DND-41 (cell line): Measurements from ENCODE around the gene TBCD.

Experiments
- ATAC-seq: fragments of 200-7000 bp; cut with Tn5 transposase; 3 replicates; pipeline ENCODE4 v1.9.1; 2021; ENCODE audit warnings: low read depth; ENCODE audit not compliant: insufficient read depth
- DNase-seq: peaks from one replicate; pipeline ENCODE4 v3.0.0-alpha.2; 2020
- H2AFZ ChIP-seq: 2 replicates; pipeline ENCODE4 v1.6.0; 2012; ENCODE audit warnings: low read depth, low read length
- H3K27ac ChIP-seq: 2 replicates; pipeline ENCODE4 v1.5.1; 2012; ENCODE audit warnings: low read length, inconsistent platforms
- H3K27me3 ChIP-seq: fragments of 200-600 bp; sonication (generic); 2 replicates; pipeline ENCODE4 v1.6.0; 2012; ENCODE audit warnings: low read length, mild to moderate bottlenecking, inconsistent platforms; ENCODE audit not compliant: insufficient read depth, poor library complexity
- H3K36me3 ChIP-seq: 2 replicates; pipeline ENCODE4 v1.5.1; 2012; ENCODE audit warnings: low read length, inconsistent platforms; ENCODE audit not compliant: insufficient read depth
- H3K4me1 ChIP-seq: 2 replicates; pipeline ENCODE4 v1.5.1; 2012; ENCODE audit warnings: mild to moderate bottlenecking, low read length; ENCODE audit not compliant: insufficient read depth
- H3K4me2 ChIP-seq: 2 replicates; pipeline ENCODE4 v1.6.0; 2012; ENCODE audit warnings: mild to moderate bottlenecking, moderate library complexity, low read length, inconsistent platforms; ENCODE audit not compliant: insufficient read depth
- H3K4me3 ChIP-seq, 2 experiments: fragments of 200-600 bp in 1 of 2; shearing (Covaris generic) in 1 of 2; 2 replicates each; pipeline ENCODE4 v1.5.1; 2012 to 2016; ENCODE audit warnings: inconsistent platforms in 2 of 2, low read length in 2 of 2, mild to moderate bottlenecking in 2 of 2, low read depth in 1 of 2, moderate library complexity in 1 of 2
- H3K79me2 ChIP-seq: 2 replicates; pipeline ENCODE4 v1.6.0; 2012; ENCODE audit warnings: low read length, inconsistent platforms; ENCODE audit not compliant: insufficient read depth
- H3K9ac ChIP-seq: 2 replicates; pipeline ENCODE4 v1.6.0; 2012; ENCODE audit warnings: low read depth, mild to moderate bottlenecking, inconsistent platforms, low read length, moderate library complexity
- H3K9me3 ChIP-seq: 2 replicates; pipeline ENCODE4 v1.5.1; 2012; ENCODE audit warnings: low read length, moderate library complexity, mild to moderate bottlenecking, inconsistent platforms; ENCODE audit not compliant: insufficient read depth, severe bottlenecking
- H4K20me1 ChIP-seq: 2 replicates; pipeline ENCODE4 v1.6.0; 2012; ENCODE audit warnings: low read length; ENCODE audit not compliant: insufficient read depth
- EZH2 ChIP-seq: IDR thresholded peaks from 3 replicates; pipeline ENCODE4 v1.6.1; 2012; ENCODE audit warnings: borderline replicate concordance, low read depth, mild to moderate bottlenecking, moderate library complexity, low read length, inconsistent platforms; ENCODE audit not compliant: severe bottlenecking
- TF ChIP-seq, protein P1 (sequence below): IDR thresholded peaks from 2 replicates; pipeline ENCODE4 v1.5.1; 2012; ENCODE audit warnings: borderline replicate concordance, low read length, moderate library complexity, mild to moderate bottlenecking; ENCODE audit not compliant: poor library complexity, severe bottlenecking; ENCODE audit errors: extremely low read depth

TBCD gene

DNA sequence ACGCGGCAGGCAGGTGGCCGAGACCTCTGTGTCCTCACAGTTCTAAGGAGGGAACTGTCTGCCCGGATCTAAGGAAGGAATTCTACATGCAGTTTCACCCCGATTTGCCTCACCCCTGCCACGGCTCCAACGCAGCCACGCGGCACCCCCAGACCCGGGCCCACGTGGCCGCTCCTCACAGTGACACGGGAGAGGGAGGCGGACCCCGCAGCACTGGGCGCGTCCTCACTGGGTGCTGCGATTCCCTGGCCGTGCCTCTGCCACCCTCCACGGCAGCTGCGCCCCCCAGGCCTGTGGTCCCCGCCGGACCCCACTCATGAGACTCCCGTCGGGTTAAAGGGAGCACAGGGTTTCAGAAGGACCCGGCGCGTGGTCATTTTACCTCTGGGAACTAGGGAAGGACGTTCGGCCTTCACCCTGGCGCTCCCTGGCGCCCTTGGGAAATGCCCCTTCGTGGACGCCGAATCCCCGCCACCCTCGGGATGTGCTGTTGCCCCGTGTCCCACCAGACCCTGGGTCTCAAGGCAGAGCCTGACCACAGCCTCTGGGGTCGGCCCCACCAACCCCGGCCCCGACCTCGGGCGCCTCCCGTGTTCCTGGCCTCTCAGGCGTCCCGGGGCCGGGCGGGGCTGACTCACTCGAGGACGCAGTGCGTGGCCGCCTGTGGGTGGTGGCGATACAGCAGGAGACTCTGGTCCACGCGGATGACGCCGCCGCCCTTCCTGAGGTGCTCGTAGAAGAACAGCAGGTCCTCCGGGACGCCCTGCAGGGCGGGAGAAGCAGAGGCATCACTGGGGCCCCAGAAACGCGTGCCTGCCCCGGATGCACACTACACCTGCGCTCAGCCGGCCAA, 208.8 kb downstream of the TBCD start:
- H3K4me2 ChIP-seq: no peak overlapping the region
- TF ChIP-seq, protein P1, sequence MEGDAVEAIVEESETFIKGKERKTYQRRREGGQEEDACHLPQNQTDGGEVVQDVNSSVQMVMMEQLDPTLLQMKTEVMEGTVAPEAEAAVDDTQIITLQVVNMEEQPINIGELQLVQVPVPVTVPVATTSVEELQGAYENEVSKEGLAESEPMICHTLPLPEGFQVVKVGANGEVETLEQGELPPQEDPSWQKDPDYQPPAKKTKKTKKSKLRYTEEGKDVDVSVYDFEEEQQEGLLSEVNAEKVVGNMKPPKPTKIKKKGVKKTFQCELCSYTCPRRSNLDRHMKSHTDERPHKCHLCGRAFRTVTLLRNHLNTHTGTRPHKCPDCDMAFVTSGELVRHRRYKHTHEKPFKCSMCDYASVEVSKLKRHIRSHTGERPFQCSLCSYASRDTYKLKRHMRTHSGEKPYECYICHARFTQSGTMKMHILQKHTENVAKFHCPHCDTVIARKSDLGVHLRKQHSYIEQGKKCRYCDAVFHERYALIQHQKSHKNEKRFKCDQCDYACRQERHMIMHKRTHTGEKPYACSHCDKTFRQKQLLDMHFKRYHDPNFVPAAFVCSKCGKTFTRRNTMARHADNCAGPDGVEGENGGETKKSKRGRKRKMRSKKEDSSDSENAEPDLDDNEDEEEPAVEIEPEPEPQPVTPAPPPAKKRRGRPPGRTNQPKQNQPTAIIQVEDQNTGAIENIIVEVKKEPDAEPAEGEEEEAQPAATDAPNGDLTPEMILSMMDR: no peak
- TF ChIP-seq EZH2: no peak

DNA sequence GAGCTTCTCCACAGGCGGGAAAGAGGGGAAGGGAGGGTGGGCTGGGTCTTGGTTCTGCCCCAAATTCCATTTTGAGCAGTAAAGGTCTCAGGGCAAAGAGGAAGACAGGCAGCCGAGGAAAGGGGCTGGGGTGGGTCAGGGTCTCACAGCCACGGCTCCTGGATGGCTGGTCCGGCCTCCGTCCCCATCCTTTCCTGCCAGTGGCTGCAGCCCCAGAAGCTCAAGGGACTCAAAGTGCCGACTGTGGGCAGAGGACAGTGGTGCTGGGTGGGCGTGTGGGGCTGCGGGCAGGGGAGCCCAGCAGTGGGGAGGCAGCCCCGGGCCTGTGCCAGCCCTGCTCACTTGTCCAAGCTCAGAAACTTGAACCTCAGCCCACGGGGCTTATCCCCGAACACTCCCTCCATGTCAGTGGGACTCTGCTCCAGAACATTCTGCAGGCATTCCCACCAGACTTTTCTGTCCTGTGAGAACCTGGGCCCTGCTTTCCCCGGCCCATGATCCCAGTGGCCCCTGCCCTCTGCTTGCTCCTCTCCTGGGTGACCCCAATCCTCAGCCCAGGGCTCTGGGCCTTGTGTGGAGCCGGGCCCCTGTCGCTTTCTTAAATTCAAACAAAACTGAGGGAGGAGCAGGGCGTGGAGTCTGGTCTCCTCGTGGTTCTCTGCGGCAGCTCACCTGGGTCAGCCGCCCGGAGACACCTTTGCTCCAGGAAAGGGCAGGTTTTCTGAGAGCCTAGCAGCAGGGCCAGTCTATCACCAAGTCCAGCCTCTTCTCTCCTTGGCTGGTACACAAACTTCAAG, 209.7 kb downstream of the TBCD start:
- Histone ChIP-seq H4K20me1 (0 out of 2 replicates have a peak, but pooled peaks cover 15% of the 10 kb centered on the region), H3K79me2 (peaks cover 8% of the 10 kb centered on the region), H3K4me1 (no peaks in the 10 kb centered on the region), H3K27ac (no peak overlapping the region), H3K4me2 (no peak overlapping the region), H3K27me3 (no peaks in the 10 kb centered on the region), H3K9ac (no peak overlapping the region), H2AFZ (no peak overlapping the region), H3K4me3 (no peak overlapping the region), H3K36me3 (peaks cover 88% of the 10 kb centered on the region), H3K9me3 (no peaks in the 10 kb centered on the region)
- TF ChIP-seq, protein P1: no peak
- no peak for TF ChIP-seq EZH2
- DNase-seq (no peak), ATAC-seq (no peak)

More for the DNA sequence above, 208.8 kb downstream of the TBCD start:
- DNase-seq (no peak), ATAC-seq (no peak)
- no peaks in the 10 kb centered on the region for H3K4me1 ChIP-seq
- H3K4me3 ChIP-seq: no peak overlapping the region
- H3K36me3 ChIP-seq: peaks cover 87% of the 10 kb centered on the region
- H2AFZ ChIP-seq: no peak overlapping the region
- H3K79me2 ChIP-seq: peaks cover 10% of the 10 kb centered on the region; the same call in 1 of the 2 replicates
- no peaks in the 10 kb centered on the region for H3K9me3 ChIP-seq
- H3K27me3 ChIP-seq: no peaks in the 10 kb centered on the region
- H3K9ac ChIP-seq: no peak overlapping the region
- H3K27ac ChIP-seq: no peak overlapping the region
- 0 out of 2 replicates have a peak, but pooled peaks cover 12% of the 10 kb centered on the region for H4K20me1 ChIP-seq

DNA sequence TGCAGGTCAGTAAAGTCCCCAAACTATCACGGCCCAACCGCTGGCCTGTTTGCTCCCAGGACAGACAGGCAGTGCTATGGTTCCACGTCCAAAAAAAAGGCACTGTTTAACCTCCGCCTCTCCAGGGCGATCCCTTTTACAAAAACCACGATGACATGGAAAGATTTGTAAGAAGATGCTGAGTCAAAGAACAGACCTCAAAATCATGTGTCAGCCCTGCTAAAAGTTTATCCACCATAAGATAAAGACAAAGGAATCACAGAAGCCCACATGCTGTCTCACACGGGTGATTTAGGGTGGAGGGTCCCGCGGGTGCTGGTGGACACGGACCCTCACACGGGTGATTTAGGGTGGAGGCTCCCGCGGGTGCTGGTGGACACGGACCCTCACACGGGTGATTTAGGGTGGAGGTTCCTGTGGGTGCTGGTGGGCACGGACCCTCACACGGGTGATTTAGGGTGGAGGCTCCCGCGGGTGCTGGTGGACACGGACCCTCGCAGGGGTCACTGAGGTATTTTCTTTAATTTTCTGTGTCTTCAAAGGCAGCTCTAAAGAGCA, 210.4 kb downstream of the TBCD start:
- no peak overlapping the region for H3K4me2 ChIP-seq
- H3K36me3 ChIP-seq: peaks cover 88% of the 10 kb centered on the region
- H3K9ac ChIP-seq: no peak overlapping the region
- DNase-seq (no peak), ATAC-seq (no peak)
- H3K27ac ChIP-seq: no peak overlapping the region
- no peaks in the 10 kb centered on the region for H3K9me3 ChIP-seq
- peaks cover 20% of the 10 kb centered on the region for H4K20me1 ChIP-seq
- H3K27me3 ChIP-seq: no peaks in the 10 kb centered on the region
- TF ChIP-seq, protein P1: no peak
- no peak for TF ChIP-seq EZH2
- no peak overlapping the region for H2AFZ ChIP-seq
- no peaks in the 10 kb centered on the region for H3K4me1 ChIP-seq
- H3K4me3 ChIP-seq: no peak overlapping the region
- H3K79me2 ChIP-seq: peaks cover 9% of the 10 kb centered on the region
